GM12878 (cell line): ENCODE data around the gene KRTAP1-4. TPM values are rescaled to one million over a fixed set of nuclear protein-coding genes. Genes with fewer than 3 reads are reported as not detected.

Experiments
- ATAC-seq: fragments of 200-7000 bp; cut with Tn5 transposase; 3 replicates; pipeline ENCODE4 v1.9.1; 2020; ENCODE audit warnings: mild to moderate bottlenecking, moderate library complexity
- BruUV-seq: library from RNA; stranded (reverse); fragments of 400-500 nt; replicated peaks from 2 replicates; lab custom pipeline; 2021; lab: Mats Ljungman, UMichigan
- CTCF ChIA-PET: fragments of 300-600 bp; sonication (Branson Sonifier 250); formaldehyde crosslinking; extraction: SDS; loops from one replicate; lab custom pipeline; 2021; ENCODE audit warnings: inconsistent platforms; lab: Yijun Ruan, JAX
- POLR2A ChIA-PET: fragments of 350-600 bp; formaldehyde crosslinking; extraction: SDS; loops from one replicate; lab custom pipeline; 2021; ENCODE audit warnings: inconsistent platforms; lab: Charles Lee
- RAD21 ChIA-PET: fragments of 300-600 bp; sonication (Branson Sonifier 250); formaldehyde crosslinking; loops from one replicate; lab custom pipeline; 2023; ENCODE audit warnings: antibody characterized with exemption; ENCODE audit not compliant: unreplicated experiment; lab: Charles Lee
- SMC1A ChIA-PET: fragments of 300-600 bp; sonication (Branson Sonifier 250); formaldehyde crosslinking; loops from one replicate; lab custom pipeline; 2023; ENCODE audit not compliant: unreplicated experiment, uncharacterized antibody; lab: Charles Lee
- DNase-seq: peaks from one replicate; pipeline ENCODE4 v3.0.0-alpha.2; 2011; ENCODE audit warnings: low read depth, low spot score
- FAIRE-seq: peaks from 3 replicates; lab custom pipeline; 2011; peaks lifted over from hg19 to GRCh38; lab: Jason Lieb, UNC
- H2AFZ ChIP-seq: 2 replicates; pipeline ENCODE4 v1.6.0; 2011; ENCODE audit warnings: low read depth, low read length, control low read depth; ENCODE audit not compliant: control insufficient read depth
- H3K27ac ChIP-seq: 2 replicates; pipeline ENCODE4 v1.5.1; 2011; ENCODE audit warnings: control low read depth; ENCODE audit not compliant: control insufficient read depth, insufficient read depth
- H3K27me3 ChIP-seq, 2 experiments: replicated peaks in 1 of 2; 2 replicates each; pipeline versions ENCODE4 v1.6.0 to v1.6.1; 2011; ENCODE audit warnings: low read length in 1 of 2; ENCODE audit not compliant: control insufficient read depth in 2 of 2, insufficient read depth in 2 of 2
- H3K36me3 ChIP-seq, 2 experiments: 2 replicates each; pipeline ENCODE4 v1.5.1; 2011; ENCODE audit warnings: low read length in 1 of 2; ENCODE audit not compliant: control insufficient read depth in 2 of 2, insufficient read depth in 2 of 2
- H3K4me1 ChIP-seq: 2 replicates; pipeline ENCODE4 v1.6.1; 2011; ENCODE audit warnings: mild to moderate bottlenecking, low read length, moderate library complexity, mixed read lengths; ENCODE audit not compliant: control insufficient read depth, insufficient read depth
- H3K4me2 ChIP-seq: 2 replicates; pipeline ENCODE4 v1.6.0; 2011; ENCODE audit warnings: control low read depth; ENCODE audit not compliant: control insufficient read depth, insufficient read depth
- H3K4me3 ChIP-seq: fragments of 200-600 bp; sonication (generic); 2 replicates; pipeline ENCODE4 v1.5.1; 2016
- H3K79me2 ChIP-seq: 2 replicates; pipeline ENCODE4 v1.6.0; 2011; ENCODE audit warnings: low read length; ENCODE audit not compliant: control insufficient read depth, insufficient read depth
- H3K9ac ChIP-seq: 2 replicates; pipeline ENCODE4 v1.8.0; 2011; ENCODE audit warnings: low read length, control low read depth, mixed read lengths; ENCODE audit not compliant: control insufficient read depth, insufficient read depth
- H3K9me3 ChIP-seq: replicated peaks from 3 replicates; pipeline ENCODE4 v1.5.1; 2011; ENCODE audit warnings: mild to moderate bottlenecking, low read length; ENCODE audit not compliant: control insufficient read depth, insufficient read depth
- H4K20me1 ChIP-seq: 2 replicates; pipeline ENCODE4 v1.6.0; 2011; ENCODE audit not compliant: control insufficient read depth, insufficient read depth
- CREB1 ChIP-seq: IDR thresholded peaks from 2 replicates; pipeline ENCODE4 v1.6.1; 2012; ENCODE audit warnings: low read depth, mild to moderate bottlenecking, inconsistent platforms
- FOS ChIP-seq: IDR thresholded peaks from 3 replicates; pipeline ENCODE4 v1.6.1; 2011; ENCODE audit warnings: borderline replicate concordance; ENCODE audit not compliant: insufficient read length; ENCODE audit errors: extremely low read depth
- HCFC1 ChIP-seq: fragments of 150-350 bp; IDR thresholded peaks from 2 replicates; pipeline ENCODE4 v1.6.1; 2014; ENCODE audit warnings: low read length
- JUNB ChIP-seq: IDR thresholded peaks from 2 replicates; pipeline ENCODE4 v1.6.1; 2016; ENCODE audit warnings: antibody characterized with exemption, mild to moderate bottlenecking
- MEF2A ChIP-seq: IDR thresholded peaks from 2 replicates; pipeline ENCODE4 v1.6.1; 2011; ENCODE audit warnings: low read depth, mild to moderate bottlenecking, low read length, moderate library complexity; ENCODE audit not compliant: insufficient read depth
- MEF2B ChIP-seq: fragments of 450-650 bp; IDR thresholded peaks from 2 replicates; pipeline ENCODE4 v1.6.1; 2018; ENCODE audit warnings: mild to moderate bottlenecking, moderate library complexity; ENCODE audit not compliant: partially characterized antibody, poor library complexity, severe bottlenecking
- NRF1 ChIP-seq: conservative IDR thresholded peaks from 2 replicates; pipeline ENCODE4 v1.6.1; 2011; ENCODE audit warnings: mild to moderate bottlenecking, low read depth, low read length, improper control_type of control experiment
- PAX5 ChIP-seq: IDR thresholded peaks from 2 replicates; pipeline ENCODE4 v1.6.1; 2011; ENCODE audit warnings: low read depth, low read length, borderline replicate concordance
- POLR2A ChIP-seq: IDR thresholded peaks from 2 replicates; pipeline ENCODE4 v1.6.1; 2011; ENCODE audit warnings: low read depth, mild to moderate bottlenecking, low read length
- SMAD1 ChIP-seq: fragments of 450-650 bp; IDR thresholded peaks from 2 replicates; pipeline ENCODE4 v1.6.1; 2018; ENCODE audit warnings: mild to moderate bottlenecking, low read depth; ENCODE audit not compliant: partially characterized antibody
- TAF1 ChIP-seq: IDR thresholded peaks from 2 replicates; pipeline ENCODE4 v1.6.1; 2011; ENCODE audit warnings: mild to moderate bottlenecking, low read depth, low read length, borderline replicate concordance
- ZNF622 ChIP-seq: fragments of 450-650 bp; IDR thresholded peaks from 2 replicates; pipeline ENCODE4 v1.6.1; 2017; ENCODE audit warnings: mild to moderate bottlenecking, inconsistent platforms
- WGBS: methylation state at CpG from one replicate; pipeline ENCODE4 v1.1.6; 2016; ENCODE audit warnings: low lambda C conversion rate; ENCODE audit not compliant: insufficient replicate concordance, insufficient coverage; ENCODE audit errors: missing lambda C conversion rate; 5-methylcytosine and 5-hydroxymethylcytosine counted together
- in situ Hi-C: fragments of 300-500 bp; cut with MboI; formaldehyde crosslinking; loops from 9 replicates; pipeline ENCODE4 v1.14.3; 2018; ENCODE audit warnings: mixed read lengths
- intact Hi-C: fragments of 100-400 bp; cut with micrococcal nuclease; formaldehyde crosslinking; loops from one replicate; pipeline ENCODE4 v1.14.2; 2022; ENCODE audit not compliant: unreplicated experiment
- polyA plus RNA-seq, 11 experiments: library from polyadenylated mRNA; depleted of rRNA in 4 of 11; unstranded in 6 of 11; stranded (reverse) in 5 of 11; fragments of >200 nt; fragmentation: Nextera tagmentation in 4 of 11; fragmentation: Illumina TruSeq in 1 of 11; extraction: Ambion mirVana in 4 of 11; extraction: Trizol in 1 of 11; gene quantifications; 1 replicate in 1 of 11; 2 replicates in 10 of 11; pipeline versions ENCODE4 v1.2.1 to v1.2.3, GENCODE V29; 2011 to 2016; ENCODE audit warnings: inconsistent platforms in 2 of 11, missing spikeins in 2 of 11, low read depth in 1 of 11
- total RNA-seq, 4 experiments: library from RNA; depleted of rRNA in 3 of 4; stranded (reverse); fragments of >200 nt in 3 of 4; fragmentation: Illumina TruSeq in 1 of 4; extraction: Trizol in 1 of 4; gene quantifications; 2 replicates each; pipeline versions ENCODE4 v1.2.1 to v1.2.3, GENCODE V29; 2013 to 2021
- TF ChIP-seq, protein P1 (sequence below): fragments of 450-650 bp; IDR thresholded peaks from 2 replicates; pipeline ENCODE4 v1.6.1; 2018; ENCODE audit warnings: borderline replicate concordance, mild to moderate bottlenecking; ENCODE audit not compliant: partially characterized antibody
- TF ChIP-seq, protein P2 (sequence below): fragments of 450-650 bp; IDR thresholded peaks from 2 replicates; pipeline ENCODE4 v1.6.1; 2018; ENCODE audit warnings: mild to moderate bottlenecking, low read depth, moderate library complexity; ENCODE audit not compliant: partially characterized antibody
- TF ChIP-seq, protein P3 (sequence below), 3 experiments: IDR thresholded peaks in 2 of 3; conservative IDR thresholded peaks in 1 of 3; 2 replicates each; pipeline ENCODE4 v1.5.1; 2011; ENCODE audit warnings: low read depth in 3 of 3, low read length in 3 of 3, mild to moderate bottlenecking in 3 of 3, control low read depth in 2 of 3, moderate library complexity in 2 of 3, inconsistent platforms in 1 of 3, mixed read lengths in 1 of 3; ENCODE audit not compliant: control insufficient read depth in 2 of 3, insufficient read depth in 1 of 3; ENCODE audit errors: extremely low read depth in 1 of 3
- TF ChIP-seq, protein P4 (sequence below): fragments of 150-350 bp; IDR thresholded peaks from 2 replicates; pipeline ENCODE4 v1.6.1; 2014; ENCODE audit warnings: mild to moderate bottlenecking, low read depth, low read length

KRTAP1-4 gene
- total and polyA plus RNA-seq, 10 of the 15 experiments (the other 5 are each of a cell fraction or from before 2014, with no cell fraction given): not detected

DNA sequence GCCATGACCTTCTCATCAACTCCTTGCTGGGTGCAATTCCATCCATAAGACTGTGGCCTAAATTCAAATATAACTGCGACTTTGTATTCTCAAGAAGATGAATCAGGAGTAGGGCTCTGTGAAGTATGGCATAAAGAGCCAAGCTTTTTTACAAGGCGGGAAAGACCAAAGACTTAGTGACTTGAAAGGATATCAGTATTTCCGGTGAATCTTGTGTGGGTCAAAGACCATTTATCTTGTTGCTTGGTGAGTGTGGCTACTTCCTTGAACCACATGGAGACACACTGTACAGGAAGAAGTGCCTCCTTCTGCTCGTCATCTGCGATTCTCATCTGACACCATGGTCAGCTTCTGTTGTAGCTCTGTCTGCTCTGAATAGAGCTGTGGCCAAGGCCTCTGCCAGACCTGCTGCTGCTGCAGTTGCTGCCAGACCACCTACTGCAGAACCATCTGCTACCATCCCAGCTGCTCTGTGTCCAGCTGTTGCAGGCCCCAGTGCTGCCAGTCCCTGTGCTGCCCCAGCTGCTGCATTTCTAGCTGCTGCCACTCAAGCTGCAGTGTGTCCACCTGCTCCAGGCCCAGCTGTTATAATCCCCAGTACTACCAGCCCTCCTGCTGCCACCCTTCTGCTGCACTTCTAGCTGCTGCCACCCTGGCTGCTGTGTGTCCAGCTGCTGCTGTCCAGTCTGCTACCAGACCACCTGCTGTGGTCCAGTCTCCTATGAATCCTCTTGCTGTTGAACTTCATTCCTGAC, 41.8 kb upstream of the KRTAP1-4 start:
- CTCF ChIA-PET: no interaction called here
- no peaks in the 10 kb centered on the region for H3K79me2 ChIP-seq
- TF ChIP-seq TAF1 (no peak), ZNF622 (no peak), JUNB (no peak), MEF2B (no peak), MEF2A (no peak), HCFC1 (no peak), NRF1 (no peak), SMAD1 (no peak), PAX5 (no peak), POLR2A (no peak), FOS (no peak), CREB1 (no peak)
- TF ChIP-seq, protein P1, sequence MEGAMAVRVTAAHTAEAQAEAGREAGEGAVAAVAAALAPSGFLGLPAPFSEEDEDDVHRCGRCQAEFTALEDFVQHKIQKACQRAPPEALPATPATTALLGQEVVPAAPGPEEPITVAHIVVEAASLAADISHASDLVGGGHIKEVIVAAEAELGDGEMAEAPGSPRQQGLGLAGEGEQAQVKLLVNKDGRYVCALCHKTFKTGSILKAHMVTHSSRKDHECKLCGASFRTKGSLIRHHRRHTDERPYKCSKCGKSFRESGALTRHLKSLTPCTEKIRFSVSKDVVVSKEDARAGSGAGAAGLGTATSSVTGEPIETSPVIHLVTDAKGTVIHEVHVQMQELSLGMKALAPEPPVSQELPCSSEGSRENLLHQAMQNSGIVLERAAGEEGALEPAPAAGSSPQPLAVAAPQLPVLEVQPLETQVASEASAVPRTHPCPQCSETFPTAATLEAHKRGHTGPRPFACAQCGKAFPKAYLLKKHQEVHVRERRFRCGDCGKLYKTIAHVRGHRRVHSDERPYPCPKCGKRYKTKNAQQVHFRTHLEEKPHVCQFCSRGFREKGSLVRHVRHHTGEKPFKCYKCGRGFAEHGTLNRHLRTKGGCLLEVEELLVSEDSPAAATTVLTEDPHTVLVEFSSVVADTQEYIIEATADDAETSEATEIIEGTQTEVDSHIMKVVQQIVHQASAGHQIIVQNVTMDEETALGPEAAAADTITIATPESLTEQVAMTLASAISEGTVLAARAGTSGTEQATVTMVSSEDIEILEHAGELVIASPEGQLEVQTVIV: no peak
- TF ChIP-seq, protein P2, sequence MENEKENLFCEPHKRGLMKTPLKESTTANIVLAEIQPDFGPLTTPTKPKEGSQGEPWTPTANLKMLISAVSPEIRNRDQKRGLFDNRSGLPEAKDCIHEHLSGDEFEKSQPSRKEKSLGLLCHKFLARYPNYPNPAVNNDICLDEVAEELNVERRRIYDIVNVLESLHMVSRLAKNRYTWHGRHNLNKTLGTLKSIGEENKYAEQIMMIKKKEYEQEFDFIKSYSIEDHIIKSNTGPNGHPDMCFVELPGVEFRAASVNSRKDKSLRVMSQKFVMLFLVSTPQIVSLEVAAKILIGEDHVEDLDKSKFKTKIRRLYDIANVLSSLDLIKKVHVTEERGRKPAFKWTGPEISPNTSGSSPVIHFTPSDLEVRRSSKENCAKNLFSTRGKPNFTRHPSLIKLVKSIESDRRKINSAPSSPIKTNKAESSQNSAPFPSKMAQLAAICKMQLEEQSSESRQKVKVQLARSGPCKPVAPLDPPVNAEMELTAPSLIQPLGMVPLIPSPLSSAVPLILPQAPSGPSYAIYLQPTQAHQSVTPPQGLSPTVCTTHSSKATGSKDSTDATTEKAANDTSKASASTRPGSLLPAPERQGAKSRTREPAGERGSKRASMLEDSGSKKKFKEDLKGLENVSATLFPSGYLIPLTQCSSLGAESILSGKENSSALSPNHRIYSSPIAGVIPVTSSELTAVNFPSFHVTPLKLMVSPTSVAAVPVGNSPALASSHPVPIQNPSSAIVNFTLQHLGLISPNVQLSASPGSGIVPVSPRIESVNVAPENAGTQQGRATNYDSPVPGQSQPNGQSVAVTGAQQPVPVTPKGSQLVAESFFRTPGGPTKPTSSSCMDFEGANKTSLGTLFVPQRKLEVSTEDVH: no peak
- TF ChIP-seq, protein P3, sequence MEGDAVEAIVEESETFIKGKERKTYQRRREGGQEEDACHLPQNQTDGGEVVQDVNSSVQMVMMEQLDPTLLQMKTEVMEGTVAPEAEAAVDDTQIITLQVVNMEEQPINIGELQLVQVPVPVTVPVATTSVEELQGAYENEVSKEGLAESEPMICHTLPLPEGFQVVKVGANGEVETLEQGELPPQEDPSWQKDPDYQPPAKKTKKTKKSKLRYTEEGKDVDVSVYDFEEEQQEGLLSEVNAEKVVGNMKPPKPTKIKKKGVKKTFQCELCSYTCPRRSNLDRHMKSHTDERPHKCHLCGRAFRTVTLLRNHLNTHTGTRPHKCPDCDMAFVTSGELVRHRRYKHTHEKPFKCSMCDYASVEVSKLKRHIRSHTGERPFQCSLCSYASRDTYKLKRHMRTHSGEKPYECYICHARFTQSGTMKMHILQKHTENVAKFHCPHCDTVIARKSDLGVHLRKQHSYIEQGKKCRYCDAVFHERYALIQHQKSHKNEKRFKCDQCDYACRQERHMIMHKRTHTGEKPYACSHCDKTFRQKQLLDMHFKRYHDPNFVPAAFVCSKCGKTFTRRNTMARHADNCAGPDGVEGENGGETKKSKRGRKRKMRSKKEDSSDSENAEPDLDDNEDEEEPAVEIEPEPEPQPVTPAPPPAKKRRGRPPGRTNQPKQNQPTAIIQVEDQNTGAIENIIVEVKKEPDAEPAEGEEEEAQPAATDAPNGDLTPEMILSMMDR (IDR thresholded peaks at IDR 0.05 in 2 of 3, conservative IDR thresholded peaks at IDR 0.05 in 1 of 3; ENCODE audit: control insufficient read depth in 2 of 3, extremely low read depth in 1 of 3, insufficient read depth in 1 of 3, low read depth in 3 of 3, low read length in 3 of 3): no peak
- TF ChIP-seq, protein P4, sequence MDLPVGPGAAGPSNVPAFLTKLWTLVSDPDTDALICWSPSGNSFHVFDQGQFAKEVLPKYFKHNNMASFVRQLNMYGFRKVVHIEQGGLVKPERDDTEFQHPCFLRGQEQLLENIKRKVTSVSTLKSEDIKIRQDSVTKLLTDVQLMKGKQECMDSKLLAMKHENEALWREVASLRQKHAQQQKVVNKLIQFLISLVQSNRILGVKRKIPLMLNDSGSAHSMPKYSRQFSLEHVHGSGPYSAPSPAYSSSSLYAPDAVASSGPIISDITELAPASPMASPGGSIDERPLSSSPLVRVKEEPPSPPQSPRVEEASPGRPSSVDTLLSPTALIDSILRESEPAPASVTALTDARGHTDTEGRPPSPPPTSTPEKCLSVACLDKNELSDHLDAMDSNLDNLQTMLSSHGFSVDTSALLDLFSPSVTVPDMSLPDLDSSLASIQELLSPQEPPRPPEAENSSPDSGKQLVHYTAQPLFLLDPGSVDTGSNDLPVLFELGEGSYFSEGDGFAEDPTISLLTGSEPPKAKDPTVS: no peak

More for the DNA sequence above, 41.8 kb upstream of the KRTAP1-4 start:
- in situ Hi-C loops: no loop called here
- ATAC-seq (no peak), FAIRE-seq (no peak), DNase-seq (no peak)
- WGBS: 43% methylated on average over 5 of the region's 5 CpGs
- SMC1A ChIA-PET: no interaction called here
- Histone ChIP-seq H3K4me3 (no peak overlapping the region), H3K9ac (no peak overlapping the region), H3K27me3 (no peaks in the 10 kb centered on the region; a peak in 1 of 4 replicates), H3K9me3 (no peaks in the 10 kb centered on the region), H3K27ac (no peak overlapping the region), H4K20me1 (no peaks in the 10 kb centered on the region), H3K36me3 (no peaks in the 10 kb centered on the region), H3K4me1 (no peaks in the 10 kb centered on the region), H3K4me2 (no peak overlapping the region), H2AFZ (no peak overlapping the region)
- RAD21 ChIA-PET: no interaction called here
- BruUV-seq: no TSS peak
- POLR2A ChIA-PET: no interaction called here
- intact Hi-C loops: no loop called here
